Measurements from ENCODE around the gene FUT4.
A peak's percentile ranks its signal among the peaks of the same experiment; 100 is the strongest.

FUT4 gene

DNA sequence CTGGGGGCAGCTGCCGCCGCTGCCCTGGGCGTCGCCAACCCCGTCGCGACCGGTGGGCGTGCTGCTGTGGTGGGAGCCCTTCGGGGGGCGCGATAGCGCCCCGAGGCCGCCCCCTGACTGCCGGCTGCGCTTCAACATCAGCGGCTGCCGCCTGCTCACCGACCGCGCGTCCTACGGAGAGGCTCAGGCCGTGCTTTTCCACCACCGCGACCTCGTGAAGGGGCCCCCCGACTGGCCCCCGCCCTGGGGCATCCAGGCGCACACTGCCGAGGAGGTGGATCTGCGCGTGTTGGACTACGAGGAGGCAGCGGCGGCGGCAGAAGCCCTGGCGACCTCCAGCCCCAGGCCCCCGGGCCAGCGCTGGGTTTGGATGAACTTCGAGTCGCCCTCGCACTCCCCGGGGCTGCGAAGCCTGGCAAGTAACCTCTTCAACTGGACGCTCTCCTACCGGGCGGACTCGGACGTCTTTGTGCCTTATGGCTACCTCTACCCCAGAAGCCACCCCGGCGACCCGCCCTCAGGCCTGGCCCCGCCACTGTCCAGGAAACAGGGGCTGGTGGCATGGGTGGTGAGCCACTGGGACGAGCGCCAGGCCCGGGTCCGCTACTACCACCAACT is 1.0 kb downstream of the FUT4 start:
- TF ChIP-seq, protein P1, sequence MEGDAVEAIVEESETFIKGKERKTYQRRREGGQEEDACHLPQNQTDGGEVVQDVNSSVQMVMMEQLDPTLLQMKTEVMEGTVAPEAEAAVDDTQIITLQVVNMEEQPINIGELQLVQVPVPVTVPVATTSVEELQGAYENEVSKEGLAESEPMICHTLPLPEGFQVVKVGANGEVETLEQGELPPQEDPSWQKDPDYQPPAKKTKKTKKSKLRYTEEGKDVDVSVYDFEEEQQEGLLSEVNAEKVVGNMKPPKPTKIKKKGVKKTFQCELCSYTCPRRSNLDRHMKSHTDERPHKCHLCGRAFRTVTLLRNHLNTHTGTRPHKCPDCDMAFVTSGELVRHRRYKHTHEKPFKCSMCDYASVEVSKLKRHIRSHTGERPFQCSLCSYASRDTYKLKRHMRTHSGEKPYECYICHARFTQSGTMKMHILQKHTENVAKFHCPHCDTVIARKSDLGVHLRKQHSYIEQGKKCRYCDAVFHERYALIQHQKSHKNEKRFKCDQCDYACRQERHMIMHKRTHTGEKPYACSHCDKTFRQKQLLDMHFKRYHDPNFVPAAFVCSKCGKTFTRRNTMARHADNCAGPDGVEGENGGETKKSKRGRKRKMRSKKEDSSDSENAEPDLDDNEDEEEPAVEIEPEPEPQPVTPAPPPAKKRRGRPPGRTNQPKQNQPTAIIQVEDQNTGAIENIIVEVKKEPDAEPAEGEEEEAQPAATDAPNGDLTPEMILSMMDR (IDR thresholded peaks at IDR 0.05; ENCODE audit: control insufficient read depth, extremely low read depth, insufficient read depth): no peak
- H3K4me3 ChIP-seq (ENCODE audit: low read depth, low read length): peak overlapping the region; percentile 49
- no peak for DNase-seq (ENCODE audit: low read depth)

DNA sequence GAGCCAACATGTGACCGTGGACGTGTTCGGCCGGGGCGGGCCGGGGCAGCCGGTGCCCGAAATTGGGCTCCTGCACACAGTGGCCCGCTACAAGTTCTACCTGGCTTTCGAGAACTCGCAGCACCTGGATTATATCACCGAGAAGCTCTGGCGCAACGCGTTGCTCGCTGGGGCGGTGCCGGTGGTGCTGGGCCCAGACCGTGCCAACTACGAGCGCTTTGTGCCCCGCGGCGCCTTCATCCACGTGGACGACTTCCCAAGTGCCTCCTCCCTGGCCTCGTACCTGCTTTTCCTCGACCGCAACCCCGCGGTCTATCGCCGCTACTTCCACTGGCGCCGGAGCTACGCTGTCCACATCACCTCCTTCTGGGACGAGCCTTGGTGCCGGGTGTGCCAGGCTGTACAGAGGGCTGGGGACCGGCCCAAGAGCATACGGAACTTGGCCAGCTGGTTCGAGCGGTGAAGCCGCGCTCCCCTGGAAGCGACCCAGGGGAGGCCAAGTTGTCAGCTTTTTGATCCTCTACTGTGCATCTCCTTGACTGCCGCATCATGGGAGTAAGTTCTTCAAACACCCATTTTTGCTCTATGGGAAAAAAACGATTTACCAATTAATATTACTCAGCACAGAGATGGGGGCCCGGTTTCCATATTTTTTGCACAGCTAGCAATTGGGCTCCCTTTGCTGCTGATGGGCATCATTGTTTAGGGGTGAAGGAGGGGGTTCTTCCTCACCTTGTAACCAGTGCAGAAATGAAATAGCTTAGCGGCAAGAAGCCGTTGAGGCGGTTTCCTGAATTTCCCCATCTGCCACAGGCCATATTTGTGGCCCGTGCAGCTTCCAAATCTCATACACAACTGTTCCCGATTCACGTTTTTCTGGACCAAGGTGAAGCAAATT is 1.8 kb downstream of the FUT4 start:
- no peak for DNase-seq (ENCODE audit: low read depth)
- no peak overlapping the region for H3K4me3 ChIP-seq (ENCODE audit: low read depth, low read length)
- TF ChIP-seq, protein P1 (IDR thresholded peaks at IDR 0.05; ENCODE audit: control insufficient read depth, extremely low read depth, insufficient read depth): no peak

DNA sequence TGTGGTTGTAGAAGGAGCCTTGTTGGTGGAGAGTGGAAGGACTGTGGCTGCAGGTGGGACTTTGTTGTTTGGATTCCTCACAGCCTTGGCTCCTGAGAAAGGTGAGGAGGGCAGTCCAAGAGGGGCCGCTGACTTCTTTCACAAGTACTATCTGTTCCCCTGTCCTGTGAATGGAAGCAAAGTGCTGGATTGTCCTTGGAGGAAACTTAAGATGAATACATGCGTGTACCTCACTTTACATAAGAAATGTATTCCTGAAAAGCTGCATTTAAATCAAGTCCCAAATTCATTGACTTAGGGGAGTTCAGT is 2.4 kb downstream of the FUT4 start:
- DNase-seq (ENCODE audit: low read depth): no peak

DNA sequence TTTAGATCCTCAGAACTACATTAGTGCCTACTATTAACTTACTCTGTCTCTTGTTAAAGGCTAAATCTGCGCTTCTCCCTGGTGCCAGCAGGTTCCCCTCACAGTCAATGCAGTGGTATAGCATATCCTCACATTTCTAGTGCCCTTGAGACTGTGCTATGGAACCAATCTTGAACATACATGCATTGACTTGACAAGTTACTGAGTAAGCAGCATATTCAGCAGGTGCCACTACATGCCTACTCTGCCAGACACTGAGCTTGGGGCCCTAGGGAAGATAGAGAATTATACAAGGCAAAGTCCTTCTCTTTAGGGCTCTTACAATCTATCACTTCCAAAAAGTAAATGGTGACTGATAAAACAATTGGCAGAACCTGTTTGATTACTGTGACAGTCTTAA is 3.2 kb downstream of the FUT4 start:
- no peak overlapping the region for H3K4me3 ChIP-seq (ENCODE audit: low read depth, low read length)
- DNase-seq (ENCODE audit: low read depth): no peak
- TF ChIP-seq, protein P1 (IDR thresholded peaks at IDR 0.05; ENCODE audit: control insufficient read depth, extremely low read depth, insufficient read depth): no peak

More for the DNA sequence above, 2.4 kb downstream of the FUT4 start:
- TF ChIP-seq, protein P1 (IDR thresholded peaks at IDR 0.05; ENCODE audit: control insufficient read depth, extremely low read depth, insufficient read depth): no peak
- no peak overlapping the region for H3K4me3 ChIP-seq (ENCODE audit: low read depth, low read length)

DNA sequence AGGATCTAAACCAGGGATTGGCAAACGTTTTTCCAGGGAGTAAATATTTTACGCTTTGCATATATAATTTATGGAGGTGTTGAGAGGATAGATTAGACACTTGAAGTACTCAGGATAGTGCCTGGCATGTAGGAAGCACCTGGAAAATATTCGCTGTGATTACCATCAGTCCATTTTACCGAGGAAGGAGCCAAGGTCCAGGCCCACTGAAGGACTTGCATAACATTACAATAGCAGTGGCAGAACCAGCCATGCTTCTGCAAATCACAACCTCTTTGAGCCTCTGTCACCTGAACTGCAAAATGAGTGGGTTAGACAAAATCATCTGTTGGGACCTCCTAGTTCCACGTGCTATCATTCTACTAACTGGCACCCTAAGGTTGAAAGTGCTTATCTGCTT is 5.4 kb downstream of the FUT4 start:
- no peak for DNase-seq (ENCODE audit: low read depth)
- no peak overlapping the region for H3K4me3 ChIP-seq (ENCODE audit: low read depth, low read length)
- TF ChIP-seq, protein P1 (IDR thresholded peaks at IDR 0.05; ENCODE audit: control insufficient read depth, extremely low read depth, insufficient read depth): no peak

DNA sequence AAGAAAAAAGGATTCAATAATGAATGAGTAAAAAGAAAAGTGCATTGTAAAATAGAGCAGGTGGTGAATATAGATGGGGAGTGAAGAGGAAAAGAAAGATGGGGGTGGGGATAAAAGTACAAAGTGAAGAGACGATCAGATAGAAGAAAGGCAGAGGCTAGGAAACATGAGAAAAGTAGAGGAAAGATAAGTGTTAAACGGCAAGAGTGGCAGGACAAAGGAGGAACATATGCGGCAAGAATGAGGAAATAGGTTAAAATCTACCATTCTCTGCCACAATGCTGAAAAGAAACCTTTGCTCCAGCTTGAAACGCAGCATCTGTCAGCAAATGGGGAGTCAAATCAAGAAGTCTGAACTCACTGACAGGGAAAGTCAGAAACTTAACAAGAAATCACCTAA is 6.8 kb downstream of the FUT4 start:
- TF ChIP-seq, protein P1 (IDR thresholded peaks at IDR 0.05; ENCODE audit: control insufficient read depth, extremely low read depth, insufficient read depth): no peak
- no peak for DNase-seq (ENCODE audit: low read depth)
- H3K4me3 ChIP-seq (ENCODE audit: low read depth, low read length): no peak overlapping the region

Measured in LNCaP clone FGC (cell line).